NCI-H2196 (cell line): ENCODE results near the gene PDIA5.

Experiments used
- DNase-seq: peaks from one replicate; lab custom pipeline; 2025; ENCODE audit not compliant: unreplicated experiment; lab: John Stamatoyannopoulos, UW

The PDIA5 gene

DNA sequence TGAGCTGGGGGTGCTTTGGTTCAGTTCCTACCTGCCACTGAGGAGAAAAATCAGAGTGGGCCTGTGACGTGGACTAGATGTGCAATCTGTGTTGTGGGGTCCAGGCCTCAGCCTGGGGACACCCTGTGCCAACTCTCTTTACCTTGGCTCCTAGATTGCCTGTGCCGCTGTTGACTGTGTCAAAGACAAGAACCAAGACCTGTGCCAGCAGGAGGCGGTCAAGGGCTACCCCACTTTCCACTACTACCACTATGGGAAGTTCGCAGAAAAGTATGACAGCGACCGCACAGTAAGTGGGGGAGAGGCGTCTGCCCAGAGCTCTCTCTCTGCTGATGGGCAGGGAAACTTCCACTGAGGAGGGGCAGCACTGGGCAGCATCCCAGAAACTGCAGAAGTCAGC lies 94.3 kb downstream of the PDIA5 start:
- no peak for DNase-seq

DNA sequence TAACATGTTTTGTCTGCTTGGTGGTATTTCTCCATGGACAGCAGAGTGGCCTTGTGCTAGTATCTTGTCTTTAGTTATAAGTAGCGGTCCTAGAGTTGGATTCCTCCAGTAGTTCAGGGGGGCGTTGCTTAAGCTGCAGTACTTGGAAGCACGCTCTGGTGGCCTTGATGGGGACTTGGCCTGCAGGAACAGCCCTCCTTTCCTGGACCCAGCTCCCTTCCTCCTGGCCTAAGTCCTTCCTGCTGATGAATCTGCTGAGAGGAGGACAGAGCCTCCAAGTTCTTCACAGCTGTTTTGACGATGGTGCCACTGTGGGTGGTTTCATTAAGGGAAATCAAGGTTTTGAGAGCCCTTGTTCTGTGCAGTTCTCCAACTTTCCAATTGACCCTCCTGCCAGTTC lies 96.3 kb downstream of the PDIA5 start:
- no peak for DNase-seq

DNA sequence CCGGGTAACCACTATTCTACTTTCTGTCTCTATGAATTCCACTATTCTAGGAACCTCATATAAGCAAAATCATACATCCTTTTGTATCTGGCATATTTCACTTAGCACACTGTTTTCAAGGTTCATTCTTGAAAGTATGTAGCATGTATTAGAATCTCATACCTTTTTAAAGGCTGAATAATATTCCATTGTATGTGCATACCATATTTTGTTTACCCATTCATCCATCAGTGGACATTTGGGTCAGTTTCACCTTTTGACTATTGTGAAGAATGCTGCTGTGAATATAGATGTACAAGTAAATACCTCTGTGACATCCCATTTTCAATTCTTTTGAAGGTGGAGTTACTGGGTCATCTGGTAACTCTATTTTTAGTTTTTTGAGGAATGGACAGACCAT lies 98.3 kb downstream of the PDIA5 start:
- DNase-seq: no peak

DNA sequence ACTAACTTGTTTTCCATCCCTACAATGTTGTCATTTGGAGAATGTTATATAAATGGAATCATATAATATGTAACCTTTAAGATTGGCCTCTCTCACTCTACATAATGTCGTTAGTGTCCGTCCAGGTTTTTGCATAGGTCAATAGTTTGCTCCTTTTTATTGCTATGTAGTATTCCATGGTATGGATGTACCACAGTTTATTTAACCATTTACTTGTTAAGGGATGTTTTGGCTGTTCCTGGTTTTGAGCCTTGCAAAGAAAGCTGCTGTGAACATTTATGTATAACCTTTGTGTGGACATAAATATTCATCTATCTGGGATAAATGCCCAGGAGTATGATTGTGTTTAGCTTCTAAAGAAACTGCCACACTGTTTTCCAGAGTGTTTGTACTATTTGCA lies 100.9 kb downstream of the PDIA5 start:
- no peak for DNase-seq

DNA sequence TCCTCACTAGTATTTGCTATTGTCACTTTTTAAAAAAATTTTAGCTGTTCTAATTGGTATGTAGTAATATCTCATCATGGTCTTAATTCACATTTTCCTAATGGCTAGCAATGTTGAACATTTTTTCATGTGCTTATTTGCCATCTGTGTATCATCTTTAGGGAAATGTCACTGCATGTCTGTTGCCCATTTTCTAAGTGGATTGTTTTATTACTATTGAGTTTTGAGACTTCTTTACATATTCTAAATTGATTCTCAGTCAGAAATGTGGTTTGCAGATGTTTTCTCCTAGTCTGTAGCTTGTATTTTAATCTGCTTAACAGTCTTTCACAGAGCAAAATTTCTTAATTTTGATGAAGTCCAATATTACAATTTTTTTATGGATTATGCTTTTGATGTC lies 101.3 kb downstream of the PDIA5 start:
- DNase-seq: no peak

DNA sequence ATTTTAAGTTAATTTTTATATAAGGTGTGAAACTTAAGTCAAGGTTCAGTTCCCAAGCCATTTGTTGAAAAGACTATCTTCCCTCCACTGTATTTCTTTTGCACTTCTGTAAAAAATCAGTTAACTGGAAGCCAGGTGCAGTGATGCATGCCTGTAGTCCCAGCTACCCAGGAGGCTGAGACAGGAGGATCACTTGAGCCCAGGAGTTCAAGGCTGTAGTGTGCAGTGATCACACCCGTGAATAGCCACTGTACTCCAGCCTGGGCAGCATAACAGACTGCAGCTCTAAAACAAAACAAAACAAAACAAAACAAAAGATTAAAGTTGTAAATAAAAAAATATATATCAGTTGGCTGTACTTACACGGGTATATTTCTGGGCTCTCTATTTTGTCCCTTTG lies 101.8 kb downstream of the PDIA5 start:
- no peak for DNase-seq

DNA sequence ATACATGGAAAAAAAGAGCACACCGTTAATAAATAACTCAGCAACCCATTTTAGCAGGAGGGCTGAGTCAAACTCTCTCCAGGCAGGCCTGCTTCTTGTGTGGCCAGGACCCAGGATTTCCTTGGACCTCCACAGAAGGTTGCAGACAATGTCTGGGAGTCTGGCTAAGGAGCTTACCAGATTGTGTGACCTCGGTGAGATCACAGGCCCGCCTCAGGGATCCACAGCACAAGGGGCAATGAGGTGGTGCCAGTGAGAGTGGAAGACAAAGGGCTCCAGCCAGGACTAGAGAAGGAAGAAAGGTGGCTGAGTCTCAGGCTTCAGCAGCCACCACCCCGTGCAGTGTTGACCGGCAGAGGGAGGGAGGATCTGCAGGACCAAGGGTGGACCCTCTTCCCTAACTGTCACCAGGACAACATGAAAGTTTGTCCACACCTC lies 102.7 kb downstream of the PDIA5 start:
- no peak for DNase-seq

DNA sequence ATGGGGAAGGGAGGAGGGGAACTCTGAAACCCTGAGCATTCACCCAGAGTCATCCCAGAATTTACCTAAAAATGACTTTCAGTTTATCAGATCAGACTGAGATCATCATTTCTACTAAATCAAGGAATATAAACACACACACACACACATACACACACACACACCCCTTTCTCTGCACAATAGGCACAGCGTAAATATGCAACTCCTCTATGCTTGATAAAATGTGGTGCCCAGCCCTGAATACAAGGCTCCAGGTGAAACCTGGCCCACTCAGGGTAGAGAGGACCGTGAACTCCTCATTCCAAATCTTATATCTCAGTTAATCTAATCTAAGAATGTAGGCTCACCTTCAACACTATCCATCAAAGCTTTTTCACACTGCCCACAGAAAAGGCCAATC lies 103.1 kb downstream of the PDIA5 start:
- no peak for DNase-seq

DNA sequence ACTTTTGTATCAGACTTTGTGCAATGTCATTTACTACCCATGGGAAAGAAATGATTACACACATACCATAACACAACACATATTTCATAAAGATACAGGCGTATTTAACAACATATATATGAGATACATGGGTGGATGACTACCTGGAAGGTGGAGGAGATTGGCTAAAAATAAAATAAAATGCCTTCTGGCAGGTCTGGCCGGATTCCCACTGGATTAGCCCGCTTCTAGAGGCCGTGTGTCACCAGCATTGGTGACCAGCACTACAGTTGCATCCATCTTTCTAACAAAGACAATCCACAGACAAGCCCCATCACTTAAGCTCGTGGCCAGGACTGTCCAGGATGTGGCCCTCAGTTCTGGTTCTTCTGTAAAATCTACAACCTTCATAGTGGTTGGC lies 114.0 kb downstream of the PDIA5 start:
- no peak for DNase-seq

DNA sequence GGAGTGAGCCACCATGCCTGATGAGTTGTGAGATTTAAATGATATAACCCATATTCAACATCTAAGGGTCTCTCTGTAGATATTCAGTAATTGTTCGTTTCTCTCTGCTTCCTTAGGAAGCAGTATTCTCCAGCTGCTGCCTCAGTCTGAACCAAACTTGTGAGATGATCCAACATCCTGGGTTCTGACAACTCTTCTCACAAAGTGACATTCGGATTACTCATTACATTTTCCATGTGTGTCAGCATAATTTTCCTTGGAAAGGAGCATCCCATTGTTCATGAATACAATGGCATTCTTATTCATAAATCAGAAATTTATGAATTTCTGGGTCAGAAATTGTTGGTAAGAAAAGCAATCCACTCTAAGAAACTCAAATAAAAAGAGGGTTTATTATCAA lies 119.9 kb downstream of the PDIA5 start:
- DNase-seq: no peak

DNA sequence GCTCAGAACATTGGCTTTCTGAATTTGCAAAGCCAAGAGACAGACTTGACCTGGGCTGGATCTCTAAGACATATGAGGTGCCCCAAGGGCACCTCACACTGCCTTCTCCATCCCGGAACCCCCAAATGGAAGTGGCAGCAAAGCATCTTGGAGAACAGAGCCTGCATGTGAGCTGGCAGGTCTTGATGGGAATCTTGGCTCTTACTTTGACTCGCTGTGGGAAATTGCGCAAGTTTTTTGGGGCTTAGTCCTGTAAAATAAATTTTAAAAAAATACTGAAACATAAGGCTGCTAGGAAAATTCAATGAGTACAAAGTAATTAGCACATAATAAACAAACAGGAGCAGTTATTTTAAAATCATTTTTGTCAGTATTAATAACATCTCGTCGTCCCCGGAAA lies 121.2 kb downstream of the PDIA5 start:
- no peak for DNase-seq

DNA sequence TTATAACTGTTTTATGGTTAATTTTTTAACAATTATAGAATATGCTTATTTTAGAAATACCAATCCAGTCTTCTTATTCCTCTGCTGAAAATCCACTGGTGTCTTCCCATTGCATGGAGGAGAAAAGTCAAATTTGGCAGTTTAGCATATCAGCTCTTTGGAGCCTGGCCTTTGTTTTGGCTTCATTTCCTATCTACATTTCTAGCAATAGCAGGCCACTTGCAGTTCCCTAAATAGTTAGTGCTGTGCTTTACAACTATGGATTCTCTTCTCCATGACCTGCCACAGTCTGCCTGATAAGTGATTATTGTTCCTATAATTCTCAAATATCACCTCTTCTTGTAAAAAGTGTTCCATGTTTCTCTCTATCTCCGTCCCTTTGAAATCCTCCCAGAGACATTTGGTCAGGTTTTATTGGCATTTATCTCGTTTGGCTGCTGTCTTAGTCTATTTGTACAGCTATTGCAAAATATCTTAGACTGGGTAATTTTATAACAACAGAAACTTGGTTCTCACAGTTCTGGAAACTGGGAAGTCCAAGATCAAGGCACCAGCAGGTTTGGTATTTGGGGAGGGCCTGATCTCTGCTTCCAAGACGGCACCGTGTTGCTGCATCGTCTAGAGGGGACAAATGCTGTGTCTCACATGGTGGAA lies 126.8 kb downstream of the PDIA5 start:
- no peak for DNase-seq

DNA sequence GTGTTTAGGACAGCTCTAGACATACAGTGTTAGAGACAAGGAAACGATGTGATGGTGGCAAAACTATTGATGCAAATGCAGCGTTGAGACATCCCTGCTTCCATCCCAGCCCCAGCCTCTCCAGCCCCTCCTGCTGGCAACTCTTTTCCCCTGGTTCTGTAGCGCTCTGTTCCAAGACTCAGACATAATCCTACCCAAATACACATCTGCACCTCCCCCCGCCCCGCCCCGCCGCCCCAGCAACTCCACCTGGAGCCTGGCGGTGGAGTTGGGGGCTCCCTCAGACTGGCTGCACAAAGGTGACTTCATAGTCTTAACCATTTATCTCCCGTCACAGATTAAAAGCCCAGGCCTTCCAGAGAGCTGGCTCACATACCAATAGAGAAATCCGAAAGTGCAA lies 127.7 kb downstream of the PDIA5 start:
- DNase-seq: no peak

DNA sequence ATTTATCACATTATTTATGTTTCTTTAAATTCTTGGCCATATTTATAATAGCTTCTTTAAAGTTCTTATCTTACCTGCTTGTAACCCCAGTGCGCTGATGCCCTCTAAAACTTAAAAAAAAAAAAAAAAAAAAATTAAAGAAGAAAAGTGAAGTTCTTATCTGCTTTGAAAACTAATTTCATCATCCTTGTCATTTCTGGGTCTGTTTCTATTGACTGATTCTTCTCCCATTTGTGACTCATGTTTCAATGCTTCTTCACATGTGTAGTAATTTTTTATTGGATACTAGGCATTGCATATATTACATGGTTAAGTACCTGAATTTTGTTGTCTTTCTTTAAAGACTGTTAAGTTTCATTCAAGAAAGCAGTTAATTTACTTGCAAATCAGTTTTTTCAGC lies 131.5 kb downstream of the PDIA5 start:
- DNase-seq: no peak

DNA sequence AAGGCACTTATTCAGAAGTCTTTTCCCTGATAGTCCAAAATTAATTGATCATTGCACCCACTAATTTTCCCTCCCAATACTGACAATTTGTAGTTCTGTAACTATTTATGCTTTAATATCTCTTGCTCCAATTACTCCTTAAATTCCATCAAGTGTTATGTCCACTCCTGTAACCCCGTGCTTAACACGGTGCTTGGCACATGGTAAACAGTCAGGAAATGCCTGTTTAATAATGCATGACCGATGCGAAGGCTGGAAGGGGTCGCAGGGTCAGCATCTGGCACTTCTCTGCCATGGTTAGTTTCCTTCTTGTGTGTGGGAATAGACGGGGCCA lies 134.4 kb downstream of the PDIA5 start:
- DNase-seq: peak; percentile 56

DNA sequence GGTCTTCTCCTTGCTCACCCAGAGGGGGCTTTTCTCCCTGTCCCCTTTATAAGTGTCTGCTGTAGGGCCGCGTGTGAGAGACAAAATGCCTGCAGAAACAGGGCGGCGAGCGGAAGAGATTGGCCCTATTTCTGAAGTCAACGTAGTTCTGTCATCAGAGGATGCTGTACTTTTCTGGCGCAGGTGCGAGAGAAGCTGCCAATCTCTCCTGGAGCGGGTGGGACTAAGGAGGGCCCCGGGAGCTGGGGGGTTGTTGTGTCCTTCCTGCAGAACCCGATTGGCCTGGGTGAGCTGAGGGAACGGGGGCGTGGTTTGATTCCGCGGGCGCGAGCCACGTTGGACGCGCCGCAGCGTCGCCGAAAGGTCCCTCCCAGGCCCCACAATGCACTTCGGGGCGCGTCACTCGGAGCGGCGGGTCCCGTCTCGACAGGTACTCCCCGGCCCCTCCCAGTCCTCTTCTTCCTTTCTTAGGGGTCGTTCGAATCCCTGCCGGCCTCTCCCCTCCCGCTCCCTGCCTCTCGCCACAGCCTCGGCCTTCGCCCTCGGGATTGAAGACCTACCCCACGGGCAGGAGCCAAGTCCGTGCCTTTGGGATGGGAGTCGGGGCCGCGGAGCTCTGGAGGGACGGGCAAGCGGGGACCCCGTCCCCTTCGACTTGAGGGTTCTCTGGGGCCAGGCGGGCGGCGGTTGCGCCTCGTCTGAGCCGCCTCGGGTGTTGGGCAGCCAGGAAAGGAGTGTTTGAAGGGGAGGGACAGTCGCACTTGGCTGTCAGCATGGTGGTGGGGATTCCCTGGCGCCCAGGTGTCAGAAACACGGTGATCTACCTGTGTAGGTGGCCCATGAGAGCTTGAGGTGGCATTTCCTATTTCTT lies 135.0 kb downstream of the PDIA5 start, which contains the start of gene SEC22A:
SEC22A (plus strand) TSS at position 387 of the 871 bp plus-strand sequence. CDS start 7,275 bp downstream, outside the sequence.
- peak; percentile 99 for DNase-seq

DNA sequence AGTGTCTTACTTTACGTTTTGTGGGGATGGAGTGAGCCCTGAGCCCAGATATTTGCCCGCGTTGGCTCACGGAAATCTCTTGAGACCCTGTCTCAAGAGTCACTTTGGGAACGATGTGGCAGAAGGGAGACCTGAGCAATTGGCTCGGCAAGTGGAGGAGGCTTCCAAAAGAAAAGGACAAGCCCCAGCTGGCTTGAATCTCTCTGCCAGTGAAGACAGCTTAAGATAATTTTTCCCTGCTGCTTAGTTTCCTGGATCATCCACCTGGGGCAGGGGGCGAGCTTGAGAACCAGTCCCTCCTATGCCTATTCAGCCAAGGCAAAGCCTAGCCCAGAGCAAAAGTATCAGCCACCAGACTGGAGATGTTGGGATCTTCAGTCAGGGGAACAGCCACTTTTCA lies 135.6 kb downstream of the PDIA5 start:
- DNase-seq: no peak
